T-helper 2 cell (primary cell): ENCODE data around the gene PPIP5K1.

Experiments used
- DNase-seq, 5 experiments: peaks; one replicate each; pipeline versions ENCODE4 v3.0.0 to v3.0.0-alpha.2; 2012 to 2022

Gene PPIP5K1

GRCh38 chr15:43517354-43518196 lies 72.4 kb downstream of the PPIP5K1 start, which contains the start of gene MAP1A:
Gene MAP1A, plus strand, starts transcription at chr15:43517608. Its CDS starts 3,866 bp downstream, at chr15:43521474.
- DNase-seq: no peak

- DNase-seq: no peak
These were observed 73.1 kb downstream of the PPIP5K1 start for GRCh38 chr15:43516801-43517353.

GRCh38 chr15:43516185-43516584 lies 73.8 kb downstream of the PPIP5K1 start:
- no peak for DNase-seq

- no peak for DNase-seq
These were observed 74.3 kb downstream of the PPIP5K1 start for GRCh38 chr15:43515741-43516140.

- peak in 2 of 5 experiments; percentile 8 to 36 for DNase-seq
These were observed 75.6 kb downstream of the PPIP5K1 start for GRCh38 chr15:43514241-43515057.

GRCh38 chr15:43513550-43513949 lies 76.5 kb downstream of the PPIP5K1 start:
- no peak for DNase-seq

GRCh38 chr15:43511012-43511885 lies 78.8 kb downstream of the PPIP5K1 start:
- peak in 1 of 5 experiments; percentile 28 for DNase-seq

GRCh38 chr15:43510200-43511011 lies 79.6 kb downstream of the PPIP5K1 start:
- peak; percentile 91 to 99 (median 95) for DNase-seq

- DNase-seq: no peak
These were observed 80.3 kb downstream of the PPIP5K1 start for GRCh38 chr15:43509660-43510199.

GRCh38 chr15:43508991-43509659 lies 80.9 kb downstream of the PPIP5K1 start:
- DNase-seq: no peak

- DNase-seq: no peak
These were observed 81.6 kb downstream of the PPIP5K1 start for GRCh38 chr15:43508421-43508820.

GRCh38 chr15:43505738-43506137 lies 84.3 kb downstream of the PPIP5K1 start:
- no peak for DNase-seq

- peak in 1 of 5 experiments; percentile 19 for DNase-seq
These were observed 90.4 kb downstream of the PPIP5K1 start for GRCh38 chr15:43499635-43500034.

GRCh38 chr15:43498990-43499389 lies 91.0 kb downstream of the PPIP5K1 start:
- no peak for DNase-seq

GRCh38 chr15:43493703-43494472 lies 96.1 kb downstream of the PPIP5K1 start:
- DNase-seq: no peak

- DNase-seq: peak; percentile 85 to 97 (median 93)
These were observed 97.1 kb downstream of the PPIP5K1 start, which contains the start of gene TP53BP1 for GRCh38 chr15:43492673-43493601. Gene TP53BP1, minus strand, starts transcription at chr15:43493156. Its CDS starts 113 bp downstream, at chr15:43493043.

- no peak for DNase-seq
These were observed 97.7 kb downstream of the PPIP5K1 start for GRCh38 chr15:43492266-43492665.

GRCh38 chr15:43489191-43489590 lies 100.8 kb downstream of the PPIP5K1 start:
- peak in 1 of 5 experiments; percentile 76 for DNase-seq
